Keratinocyte (primary cell): ENCODE results near the gene GRK4. TPM values are rescaled to one million over a fixed set of nuclear protein-coding genes. Genes with fewer than 3 reads are reported as not detected.

Experiments used
- DNase-seq: peaks from one replicate; pipeline ENCODE4 v3.0.0-alpha.2; 2011; ENCODE audit warnings: low read depth, missing footprints, low spot score
- FAIRE-seq: peaks from 2 replicates; lab custom pipeline; 2011; peaks lifted over from hg19 to GRCh38; lab: Jason Lieb, UNC
- H2AFZ ChIP-seq: 2 replicates; pipeline ENCODE4 v1.6.0; 2012; ENCODE audit warnings: low read length, control low read depth, inconsistent platforms; ENCODE audit not compliant: control insufficient read depth
- H3K27ac ChIP-seq: 2 replicates; pipeline ENCODE4 v1.5.1; 2011; ENCODE audit warnings: low read length; ENCODE audit not compliant: control insufficient read depth, insufficient read depth
- H3K27me3 ChIP-seq: 3 replicates; pipeline ENCODE4 v1.6.0; 2011; ENCODE audit warnings: low read length; ENCODE audit not compliant: control insufficient read depth, insufficient read depth; ENCODE audit errors: extremely low read depth
- H3K36me3 ChIP-seq, 2 experiments: 2 replicates in 1 of 2; 3 replicates in 1 of 2; pipeline ENCODE4 v1.5.1; 2011; ENCODE audit warnings: low read length in 2 of 2, mild to moderate bottlenecking in 1 of 2; ENCODE audit not compliant: control insufficient read depth in 2 of 2, insufficient read depth in 2 of 2; ENCODE audit errors: extremely low read depth in 1 of 2
- H3K4me1 ChIP-seq: 3 replicates; pipeline ENCODE4 v1.5.1; 2011; ENCODE audit warnings: low read length; ENCODE audit not compliant: control insufficient read depth, insufficient read depth; ENCODE audit errors: extremely low read depth
- H3K4me2 ChIP-seq: 3 replicates; pipeline ENCODE4 v1.6.0; 2011; ENCODE audit warnings: low read depth, low read length; ENCODE audit not compliant: control insufficient read depth, insufficient read depth; ENCODE audit errors: extremely low read depth
- H3K4me3 ChIP-seq, 3 experiments: fragments of 200-600 bp in 1 of 3; sonication (generic) in 1 of 3; 2 replicates in 2 of 3; 3 replicates in 1 of 3; pipeline ENCODE4 v1.5.1; 2011 to 2016; ENCODE audit warnings: low read length in 3 of 3, mild to moderate bottlenecking in 3 of 3, control low read depth in 2 of 3, inconsistent platforms in 1 of 3, low read depth in 1 of 3, mixed read lengths in 1 of 3, mixed run types in 1 of 3, moderate library complexity in 1 of 3; ENCODE audit not compliant: control insufficient read depth in 2 of 3, insufficient read depth in 2 of 3; ENCODE audit errors: extremely low read depth in 1 of 3
- H3K79me2 ChIP-seq: 2 replicates; pipeline ENCODE4 v1.6.0; 2012; ENCODE audit warnings: low read length; ENCODE audit not compliant: control insufficient read depth, insufficient read depth
- H3K9ac ChIP-seq: 3 replicates; pipeline ENCODE4 v1.6.0; 2011; ENCODE audit warnings: low read length; ENCODE audit not compliant: control insufficient read depth, insufficient read depth; ENCODE audit errors: extremely low read depth
- H3K9me1 ChIP-seq: 3 replicates; pipeline ENCODE4 v1.6.0; 2011; ENCODE audit warnings: low read length; ENCODE audit not compliant: control insufficient read depth, insufficient read depth; ENCODE audit errors: extremely low read depth
- H3K9me3 ChIP-seq: 2 replicates; pipeline ENCODE4 v1.5.1; 2012; ENCODE audit warnings: low read depth, low read length; ENCODE audit not compliant: control insufficient read depth
- H4K20me1 ChIP-seq: 3 replicates; pipeline ENCODE4 v1.6.0; 2011; ENCODE audit warnings: low read length; ENCODE audit not compliant: control insufficient read depth, insufficient read depth; ENCODE audit errors: extremely low read depth
- EZH2 ChIP-seq: IDR thresholded peaks from one replicate; pipeline ENCODE4 v1.6.1; 2012; ENCODE audit warnings: inconsistent platforms, mild to moderate bottlenecking, low read length, moderate library complexity
- dilution Hi-C: fragments of 300-500 bp; cut with MboI; formaldehyde crosslinking; loops from one replicate; pipeline ENCODE4 v1.7.0; 2020; ENCODE audit warnings: low sequenced_read_pairs; ENCODE audit not compliant: extremely low pct_ligation_motif_present
- polyA plus RNA-seq, 5 experiments: library from polyadenylated mRNA; depleted of rRNA in 3 of 5; stranded (reverse) in 3 of 5; stranded (forward) in 1 of 5; unstranded in 1 of 5; fragments of >200 nt; gene quantifications; 1 replicate in 1 of 5; 2 replicates in 3 of 5; 3 replicates in 1 of 5; pipeline versions ENCODE4 v1.2.1 to v1.2.3, GENCODE V29; 2011 to 2012; ENCODE audit warnings: missing spikeins in 2 of 5, low read depth in 1 of 5, low replicate concordance in 1 of 5
- TF ChIP-seq, protein P1 (sequence below), 3 experiments: IDR thresholded peaks in 1 of 3; conservative IDR thresholded peaks in 1 of 3; optimal IDR thresholded peaks in 1 of 3; 2 replicates in 2 of 3; 3 replicates in 1 of 3; pipeline versions ENCODE3 to v1.5.1; 2011; ENCODE audit warnings: low read length in 3 of 3, mild to moderate bottlenecking in 3 of 3, moderate library complexity in 2 of 3, control low read depth in 1 of 3, inconsistent platforms in 1 of 3; ENCODE audit not compliant: insufficient read depth in 2 of 3; ENCODE audit errors: extremely low read depth in 1 of 3

Gene GRK4
- polyA plus RNA-seq, 1 donor (not counting 4 experiments of a cell fraction or from before 2014, with no cell fraction given): 4.3 TPM

DNA sequence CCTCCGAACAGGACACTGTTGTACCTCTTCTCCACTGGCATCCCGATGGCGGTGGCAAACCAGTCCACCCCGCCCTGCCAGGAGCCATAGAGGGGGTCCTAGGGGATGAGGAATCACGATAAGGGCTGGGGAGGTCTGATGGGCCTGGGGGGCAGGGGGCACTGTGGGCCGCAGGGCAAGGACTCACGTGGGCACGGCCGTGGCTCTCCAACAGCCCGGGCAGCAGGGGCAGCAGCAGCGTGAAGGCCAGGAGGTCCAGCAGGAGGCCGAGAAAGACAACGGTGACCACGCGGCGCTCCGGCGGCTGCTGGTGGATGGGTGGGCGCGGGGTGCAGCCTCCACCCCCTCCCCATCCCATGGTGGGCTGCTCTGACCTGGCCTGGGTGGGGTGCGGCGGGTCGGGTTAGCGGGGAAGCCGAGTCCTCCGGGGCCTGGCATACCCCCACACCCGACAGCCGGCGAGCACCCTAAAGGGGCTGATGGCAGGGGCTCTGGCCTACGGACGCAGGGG lies 29.8 kb upstream of the GRK4 start:
- no peak for DNase-seq
- H3K4me2 ChIP-seq: peak overlapping the region; percentile 85
- H3K9me1 ChIP-seq: no peaks in the 10 kb centered on the region
- peak overlapping the region; percentile 74 for H3K9ac ChIP-seq
- peaks cover 40% of the 10 kb centered on the region for H3K79me2 ChIP-seq
- H3K4me3 ChIP-seq: peak overlapping the region; percentile 65 to 76 (median 65)
- dilution Hi-C loops: no loop called here
- peak overlapping the region; percentile 47 for H3K27ac ChIP-seq
- H3K4me1 ChIP-seq: peaks cover 32% of the 10 kb centered on the region
- TF ChIP-seq, protein P1, sequence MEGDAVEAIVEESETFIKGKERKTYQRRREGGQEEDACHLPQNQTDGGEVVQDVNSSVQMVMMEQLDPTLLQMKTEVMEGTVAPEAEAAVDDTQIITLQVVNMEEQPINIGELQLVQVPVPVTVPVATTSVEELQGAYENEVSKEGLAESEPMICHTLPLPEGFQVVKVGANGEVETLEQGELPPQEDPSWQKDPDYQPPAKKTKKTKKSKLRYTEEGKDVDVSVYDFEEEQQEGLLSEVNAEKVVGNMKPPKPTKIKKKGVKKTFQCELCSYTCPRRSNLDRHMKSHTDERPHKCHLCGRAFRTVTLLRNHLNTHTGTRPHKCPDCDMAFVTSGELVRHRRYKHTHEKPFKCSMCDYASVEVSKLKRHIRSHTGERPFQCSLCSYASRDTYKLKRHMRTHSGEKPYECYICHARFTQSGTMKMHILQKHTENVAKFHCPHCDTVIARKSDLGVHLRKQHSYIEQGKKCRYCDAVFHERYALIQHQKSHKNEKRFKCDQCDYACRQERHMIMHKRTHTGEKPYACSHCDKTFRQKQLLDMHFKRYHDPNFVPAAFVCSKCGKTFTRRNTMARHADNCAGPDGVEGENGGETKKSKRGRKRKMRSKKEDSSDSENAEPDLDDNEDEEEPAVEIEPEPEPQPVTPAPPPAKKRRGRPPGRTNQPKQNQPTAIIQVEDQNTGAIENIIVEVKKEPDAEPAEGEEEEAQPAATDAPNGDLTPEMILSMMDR (optimal IDR thresholded peaks at IDR 0.05 in 1 of 3, IDR thresholded peaks at IDR 0.05 in 1 of 3, conservative IDR thresholded peaks at IDR 0.05 in 1 of 3; ENCODE audit: extremely low read depth in 1 of 3, insufficient read depth in 2 of 3, low read length in 3 of 3): no peak
- no peak for TF ChIP-seq EZH2
- FAIRE-seq: no peak
- H3K9me3 ChIP-seq: no peaks in the 10 kb centered on the region
- H2AFZ ChIP-seq: no peak overlapping the region
- peaks cover 14% of the 10 kb centered on the region for H4K20me1 ChIP-seq
- H3K27me3 ChIP-seq: no peaks in the 10 kb centered on the region
- peaks cover 20 to 38% of the 10 kb centered on the region in 2 experiments for H3K36me3 ChIP-seq

DNA sequence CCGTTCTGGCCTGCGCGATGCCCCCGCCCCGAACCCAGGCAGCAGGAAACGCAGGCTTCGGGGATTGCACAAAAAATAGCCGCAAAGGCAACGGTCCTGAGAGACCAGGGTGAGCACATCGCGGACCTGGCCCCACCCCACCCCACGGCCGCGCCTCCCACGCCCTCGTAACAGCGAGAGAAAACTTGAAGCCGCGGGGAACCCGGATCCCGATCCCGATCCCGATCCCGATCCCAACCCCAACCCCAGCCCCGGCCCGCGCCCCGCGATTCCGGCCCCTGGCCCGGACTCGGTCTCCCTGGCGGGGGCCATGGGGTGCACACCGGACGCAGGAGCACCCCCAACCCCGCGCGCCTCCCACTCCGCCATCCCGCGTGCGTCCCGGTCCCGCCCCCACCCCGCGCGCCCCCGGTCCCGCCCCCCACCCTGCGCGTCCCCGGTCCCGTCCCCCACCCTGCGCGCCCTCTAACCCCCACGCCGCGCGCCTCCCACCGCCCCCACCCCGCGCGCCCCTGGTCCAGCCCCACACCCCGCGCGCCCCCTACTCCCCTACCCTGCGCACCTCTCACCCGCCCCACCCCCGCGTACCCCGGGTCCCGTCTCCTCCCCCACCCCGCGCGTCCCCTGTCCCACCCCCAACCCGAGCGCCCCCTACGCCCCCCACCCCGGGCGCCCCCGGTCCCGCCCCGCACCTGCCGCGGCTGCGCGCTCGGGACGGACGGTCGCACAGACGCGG lies 29.1 kb upstream of the GRK4 start:
- Histone ChIP-seq H3K9ac (peak overlapping the region; percentile 100), H3K27ac (peak overlapping the region; percentile 98), H3K9me3 (no peaks in the 10 kb centered on the region), H2AFZ (no peak overlapping the region), H3K4me1 (peaks cover 32% of the 10 kb centered on the region), H3K79me2 (peaks cover 43% of the 10 kb centered on the region), H3K9me1 (no peaks in the 10 kb centered on the region), H4K20me1 (peaks cover 14% of the 10 kb centered on the region), H3K36me3 (peaks cover 22 to 41% of the 10 kb centered on the region in 2 experiments), H3K4me3 (peak overlapping the region; percentile 76 to 94 (median 91)), H3K27me3 (no peaks in the 10 kb centered on the region), H3K4me2 (peak overlapping the region; percentile 85)
- no peak for TF ChIP-seq EZH2
- TF ChIP-seq, protein P1 (optimal IDR thresholded peaks at IDR 0.05 in 1 of 3, IDR thresholded peaks at IDR 0.05 in 1 of 3, conservative IDR thresholded peaks at IDR 0.05 in 1 of 3; ENCODE audit: extremely low read depth in 1 of 3, insufficient read depth in 2 of 3, low read length in 3 of 3): no peak
- FAIRE-seq (no peak), DNase-seq (no peak)
- dilution Hi-C loops: no loop called here
